ENCODE data around the gene PHF11.

PHF11 gene

DNA sequence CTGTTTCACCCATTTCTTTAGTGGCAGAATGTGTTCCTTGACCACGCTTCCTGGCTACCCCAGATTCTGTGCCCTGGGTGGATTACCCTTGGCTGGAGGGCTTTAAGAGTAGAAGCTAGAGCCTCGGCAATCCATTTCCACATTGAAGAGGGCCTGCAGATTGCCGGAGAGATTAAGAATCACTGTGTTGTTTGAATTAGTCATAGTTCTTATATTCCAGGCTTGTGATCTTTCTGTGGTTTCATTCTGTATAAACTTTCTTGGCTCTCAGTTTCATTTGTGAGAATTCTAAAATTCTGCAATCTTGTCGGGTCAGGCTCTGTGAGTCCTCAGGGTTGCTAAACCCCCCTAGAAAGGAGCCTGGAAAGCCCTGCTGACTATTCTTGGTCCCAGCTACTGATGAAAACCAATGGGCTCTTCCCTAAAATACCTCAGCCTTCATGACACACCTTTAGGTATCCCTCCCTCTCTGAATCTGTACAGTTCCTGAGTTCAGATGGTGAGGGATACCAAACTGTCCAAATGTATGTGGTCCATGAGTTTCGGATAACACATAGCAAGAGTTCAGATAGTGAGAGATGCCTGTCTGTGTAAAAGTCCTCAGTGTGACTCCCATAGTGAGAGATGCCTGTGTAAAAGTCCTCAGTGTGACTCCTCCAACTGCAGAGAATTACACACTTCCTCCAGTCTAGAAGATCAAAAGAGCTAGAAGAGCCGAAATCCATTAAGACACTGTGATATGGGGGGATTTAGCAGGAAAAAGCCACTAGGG is 4.3 kb downstream of the PHF11 start:
- no peak for DNase-seq

DNA sequence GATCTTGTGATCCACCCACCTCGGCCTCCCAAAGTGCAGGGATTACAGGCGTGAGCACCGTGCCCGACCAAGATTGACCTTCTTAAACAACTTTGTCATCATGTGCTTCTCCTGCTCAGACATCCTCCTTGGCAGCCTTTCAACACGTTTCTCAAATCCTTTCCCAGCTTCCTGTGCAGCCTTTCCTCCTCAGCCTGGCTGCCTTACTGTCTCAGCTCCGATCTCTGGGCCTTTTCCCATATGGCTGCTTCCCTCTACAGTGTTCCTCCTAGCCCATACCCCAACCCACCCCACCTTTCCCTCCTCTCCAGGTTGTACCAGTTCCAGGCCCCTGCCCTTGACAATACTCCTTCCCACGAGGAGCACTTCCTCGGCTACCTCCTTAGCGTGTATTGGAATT is 7.2 kb downstream of the PHF11 start:
- DNase-seq: no peak

DNA sequence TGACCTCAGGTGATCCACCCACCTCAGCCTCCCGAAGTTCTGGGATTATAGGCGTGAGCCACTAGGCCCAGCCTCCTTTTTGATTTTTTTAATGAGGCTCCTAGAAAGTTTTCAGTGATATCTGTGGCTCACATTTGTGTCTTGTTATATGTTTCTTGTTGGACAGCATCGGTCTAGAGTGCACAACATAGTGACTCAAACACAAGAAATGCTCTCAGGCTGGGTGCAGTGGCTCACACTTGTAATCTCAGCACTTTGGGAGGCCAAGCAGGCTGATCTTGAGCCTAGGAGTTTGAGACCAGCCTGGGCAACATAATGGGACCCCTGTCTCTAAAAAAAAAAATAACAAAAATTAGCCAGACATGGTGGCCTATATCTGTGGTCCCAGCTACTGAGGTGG is 8.2 kb downstream of the PHF11 start:
- DNase-seq: no peak

DNA sequence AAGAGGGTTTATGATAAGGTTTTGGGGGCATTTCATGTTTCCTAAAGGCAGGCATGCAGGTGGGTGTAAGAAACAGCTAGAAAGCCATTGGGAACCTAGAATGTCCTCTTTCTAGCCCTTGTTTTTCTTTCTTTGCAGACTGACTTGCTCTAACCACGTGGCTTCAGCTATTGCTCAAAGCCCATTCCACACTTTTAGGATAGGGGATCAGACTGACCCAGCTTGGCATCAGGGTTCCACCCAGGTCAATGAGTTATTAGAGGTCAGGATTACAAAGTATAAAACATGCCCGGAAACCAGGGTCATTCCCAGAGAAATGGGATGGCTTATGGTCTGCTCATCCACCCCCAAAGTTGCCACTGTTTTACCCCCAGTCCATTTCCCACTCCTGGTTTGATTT is 16.8 kb downstream of the PHF11 start:
- no peak for DNase-seq

DNA sequence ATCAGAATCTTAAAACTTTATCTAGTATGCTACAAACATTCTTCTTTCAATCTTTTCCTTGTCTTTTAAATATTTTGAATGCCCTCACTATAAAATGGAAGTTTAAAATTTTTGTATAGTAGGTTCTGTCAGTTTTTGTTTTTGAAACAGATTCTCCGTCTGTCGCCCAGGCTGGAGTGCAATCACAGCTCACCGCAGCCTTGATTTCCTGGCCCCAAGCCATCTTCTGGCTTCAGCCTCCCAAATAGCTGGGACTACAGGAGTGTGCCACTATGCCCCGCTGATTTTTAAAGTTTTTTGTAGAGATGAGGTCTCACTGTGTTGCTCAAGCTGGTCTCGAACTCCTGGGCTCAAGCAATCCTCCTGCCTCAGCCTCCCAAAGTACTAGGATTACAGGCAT is 20.7 kb downstream of the PHF11 start:
- no peak for DNase-seq

DNA sequence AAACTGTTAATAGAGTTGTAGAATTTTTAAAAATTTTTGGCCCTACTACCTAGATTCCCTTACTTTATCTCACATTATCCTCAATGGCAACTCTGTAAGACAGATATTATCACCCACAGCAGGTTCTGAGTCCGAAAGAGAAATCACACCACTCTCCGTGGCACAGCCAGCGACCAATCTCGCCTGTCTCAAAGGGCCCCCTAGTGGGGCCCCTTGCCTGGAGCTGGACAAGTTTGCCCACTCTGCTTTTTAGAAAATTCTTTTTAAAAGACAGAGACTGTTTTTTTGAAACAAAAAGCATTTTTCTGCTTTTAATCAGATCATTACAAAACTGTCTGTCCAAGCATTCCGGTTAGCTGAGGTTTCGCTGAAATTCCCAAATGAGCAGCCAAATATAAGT is 21.7 kb downstream of the PHF11 start:
- DNase-seq: peak; percentile 38

DNA sequence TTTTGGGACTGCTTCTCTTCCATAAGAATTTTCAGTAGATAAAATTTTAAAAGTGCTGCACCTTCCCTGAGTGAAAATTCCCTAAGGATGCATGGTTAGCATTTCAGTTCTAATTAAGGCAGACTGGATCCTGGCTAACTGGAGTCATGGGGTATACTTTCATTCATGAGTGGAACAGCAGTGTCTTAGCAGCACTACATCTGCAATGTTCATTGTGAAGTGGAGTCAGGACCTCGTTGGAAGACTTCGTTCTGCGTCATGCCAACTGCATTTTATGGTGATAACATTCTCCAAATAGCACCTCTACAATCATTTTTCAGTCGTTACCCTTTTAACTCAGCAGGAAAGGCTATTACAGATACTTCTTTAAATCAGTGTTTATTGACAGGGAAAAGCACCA is 25.5 kb downstream of the PHF11 start:
- no peak for DNase-seq

DNA sequence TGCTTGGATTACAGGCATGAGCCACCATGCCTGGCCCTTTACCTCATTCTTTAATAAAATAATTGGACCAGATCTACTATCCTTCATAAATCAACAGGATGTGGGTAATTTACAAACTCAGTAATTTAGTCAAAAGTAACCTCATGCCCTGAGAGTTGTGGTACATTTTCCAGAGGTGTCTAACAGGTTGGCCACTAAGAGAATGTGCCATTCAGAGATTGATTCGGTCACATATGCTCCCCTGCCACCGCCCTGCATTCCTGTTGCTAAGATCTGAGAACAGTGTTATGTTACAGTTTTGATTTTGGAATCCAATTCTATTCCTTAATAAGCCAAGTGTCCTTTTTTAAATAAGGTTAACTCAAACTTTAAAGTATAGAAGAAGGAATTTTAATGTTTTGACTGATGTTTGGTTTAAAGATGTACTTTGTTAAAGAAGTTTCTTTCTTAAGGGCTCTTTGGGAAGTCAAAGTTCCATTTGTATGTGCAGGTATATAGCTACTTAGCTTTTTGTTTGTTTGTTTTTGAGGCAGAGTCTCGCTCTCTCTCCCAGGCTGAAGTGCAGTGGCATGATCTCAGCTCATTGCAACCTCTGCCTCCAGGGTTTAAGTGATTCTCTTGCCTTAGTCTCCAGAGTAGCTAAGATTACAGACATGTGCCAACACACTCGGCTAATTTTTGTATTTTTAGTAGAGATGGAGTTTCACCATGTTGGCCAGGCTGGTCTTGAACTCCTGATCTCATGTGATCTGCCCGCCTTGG is 29.2 kb downstream of the PHF11 start:
- no peak for DNase-seq

DNA sequence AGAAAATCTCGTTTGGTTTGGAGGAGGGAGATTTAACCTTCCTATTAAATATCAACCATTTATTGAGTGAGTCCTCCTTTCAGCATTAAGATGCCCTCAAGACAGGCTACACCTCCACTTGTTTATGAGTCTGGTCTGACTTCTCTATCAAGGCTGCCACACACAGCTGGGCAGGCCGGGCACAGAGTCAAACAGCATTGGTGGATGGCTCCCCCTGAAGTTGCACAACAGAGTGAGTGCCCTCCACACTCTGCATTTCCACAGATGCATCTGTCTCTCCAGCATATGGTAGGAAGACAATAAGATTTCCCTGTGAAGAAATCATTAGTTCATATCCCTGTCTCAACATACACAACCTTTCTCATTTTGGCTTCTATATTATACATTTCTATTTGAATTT is 31.4 kb downstream of the PHF11 start:
- peak; percentile 61 for DNase-seq

DNA sequence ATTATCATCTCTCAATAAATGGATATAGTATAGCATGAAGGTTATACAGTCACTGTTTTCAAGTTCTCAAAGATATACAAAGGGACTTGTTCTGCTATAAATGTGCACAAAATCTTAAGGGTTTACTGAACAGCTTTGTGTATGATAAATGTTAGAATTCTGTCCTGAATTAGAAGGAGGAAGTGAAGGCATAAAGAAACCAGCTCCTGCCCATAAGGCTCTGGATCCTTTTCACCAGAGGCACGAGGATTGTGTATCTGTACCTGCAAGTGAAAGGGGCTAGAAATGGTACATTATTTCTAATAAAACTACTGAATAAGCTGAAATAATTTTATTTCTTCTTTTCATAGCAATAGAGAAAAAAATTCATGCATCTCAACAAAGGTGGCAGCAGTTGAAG is 32.4 kb downstream of the PHF11 start:
- no peak for DNase-seq

DNA sequence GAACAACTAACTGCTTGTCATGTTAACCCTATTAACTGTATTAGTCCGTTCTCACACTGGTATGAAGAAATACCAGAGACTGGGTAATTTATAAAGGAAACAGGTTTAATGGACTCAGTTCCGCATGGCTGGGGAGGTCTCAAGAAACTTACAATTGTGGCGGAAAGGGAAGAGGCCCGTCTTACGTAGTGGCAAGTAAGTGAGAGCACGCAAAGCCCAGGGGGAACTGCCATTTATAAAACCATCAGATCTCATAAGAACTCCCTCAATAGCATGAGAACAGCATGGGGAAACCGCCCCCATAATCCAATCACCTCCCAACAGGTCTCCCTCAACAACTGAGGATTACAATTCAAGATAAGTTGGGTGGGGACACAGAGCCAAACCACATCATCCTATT is 34.7 kb downstream of the PHF11 start:
- peak; percentile 90 for DNase-seq

DNA sequence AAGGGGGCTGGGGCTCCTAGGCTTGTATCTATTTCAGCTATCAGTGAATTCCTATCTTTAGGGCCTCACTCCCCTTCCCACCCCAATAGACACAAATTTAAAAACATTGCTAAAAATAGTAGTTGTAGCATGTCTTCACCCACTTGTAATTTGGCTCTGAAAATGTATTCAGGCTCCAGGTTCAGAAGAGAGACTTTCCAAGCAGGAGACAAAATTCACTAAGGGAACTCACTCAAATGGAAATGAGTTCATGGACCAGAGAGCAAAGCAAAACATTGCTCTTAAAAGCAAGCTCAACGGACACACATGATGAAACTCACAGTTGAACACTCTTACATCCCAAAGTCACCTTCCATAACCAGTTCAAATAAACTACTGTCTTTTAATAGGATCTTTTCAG is 36.8 kb downstream of the PHF11 start:
- DNase-seq: no peak

DNA sequence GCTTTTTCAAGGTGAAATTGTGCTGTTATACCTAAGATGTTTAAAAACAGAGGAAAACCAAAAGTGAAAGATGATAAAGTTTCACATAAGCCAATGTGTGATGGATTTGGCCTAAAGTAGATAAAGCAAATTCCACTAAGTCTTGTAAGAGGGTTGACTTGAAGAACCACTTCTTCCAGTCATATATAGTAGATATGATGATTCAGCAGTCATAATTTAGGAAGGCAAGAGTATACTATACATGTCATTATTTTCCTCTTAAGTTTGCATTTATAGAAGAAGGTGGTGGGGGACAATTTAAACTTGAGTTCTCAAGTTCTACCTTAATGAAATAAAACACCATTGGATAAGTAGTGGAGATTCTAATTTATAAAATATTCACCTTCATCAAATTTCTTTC is 37.3 kb downstream of the PHF11 start:
- DNase-seq: no peak

DNA sequence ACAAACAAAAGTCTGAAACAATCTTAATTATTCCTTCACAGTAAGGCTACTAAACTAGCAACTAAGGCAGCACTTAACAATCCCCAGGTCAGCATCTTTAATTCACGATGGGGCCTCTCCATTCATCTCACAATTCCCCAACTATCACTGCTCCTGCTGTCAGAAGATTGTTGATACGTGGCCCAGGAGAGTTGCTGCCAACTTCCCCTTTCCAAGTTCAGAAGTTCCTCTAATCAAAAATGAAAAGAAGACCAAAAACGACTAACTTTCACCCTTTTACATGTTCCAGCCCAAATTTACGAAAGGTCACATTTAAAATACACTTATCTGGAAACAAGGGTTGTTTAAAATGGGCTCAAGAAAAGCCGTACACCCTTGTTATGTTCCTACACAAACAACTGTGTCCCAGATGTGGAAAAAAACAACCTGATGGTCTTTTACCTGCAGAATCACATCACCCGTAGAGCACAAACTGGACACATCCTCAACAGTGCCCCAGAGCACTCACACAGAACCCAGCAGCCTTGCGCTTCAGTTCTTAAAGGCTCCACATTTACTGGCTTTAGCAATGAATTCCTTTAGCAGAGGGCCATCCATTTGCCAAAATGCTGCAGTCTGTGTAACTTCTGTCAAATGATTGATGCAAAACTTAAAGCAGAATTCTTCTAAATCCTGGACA is 38.0 kb downstream of the PHF11 start:
- peak; percentile 45 for DNase-seq

DNA sequence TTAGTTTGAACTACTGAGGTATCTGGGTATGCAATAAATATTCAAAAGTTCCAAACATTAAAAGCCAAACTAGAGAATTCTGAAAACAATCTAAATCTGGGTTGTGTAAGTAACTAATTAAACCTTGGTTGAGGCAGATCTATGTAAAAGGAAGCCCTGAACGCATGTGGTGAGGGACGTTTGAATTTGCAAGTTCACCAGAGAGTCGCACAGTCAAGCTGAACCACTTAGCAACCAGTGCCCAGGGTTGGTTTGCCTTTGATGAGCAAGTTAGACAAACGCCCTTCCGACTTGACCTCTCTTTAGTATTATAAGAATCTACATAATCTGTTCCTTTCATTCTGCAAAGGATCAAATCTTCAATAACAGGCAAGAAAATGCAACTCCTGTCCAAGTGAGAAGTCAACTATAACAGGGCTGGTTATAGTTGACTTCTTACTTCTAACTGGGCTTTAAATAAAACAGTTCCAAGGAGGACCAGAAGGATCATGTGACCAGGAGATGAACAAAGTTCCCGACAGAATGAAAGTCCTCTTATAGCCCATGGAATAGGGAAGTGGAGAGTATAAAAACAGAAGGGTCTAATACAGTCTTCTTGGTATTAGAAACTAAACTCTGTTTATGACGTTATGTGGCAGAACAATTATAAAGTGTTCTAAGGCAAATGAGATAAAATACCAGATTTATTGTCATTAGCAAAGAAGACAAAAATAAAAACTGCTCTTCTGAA is 40.6 kb downstream of the PHF11 start:
- DNase-seq: no peak

DNA sequence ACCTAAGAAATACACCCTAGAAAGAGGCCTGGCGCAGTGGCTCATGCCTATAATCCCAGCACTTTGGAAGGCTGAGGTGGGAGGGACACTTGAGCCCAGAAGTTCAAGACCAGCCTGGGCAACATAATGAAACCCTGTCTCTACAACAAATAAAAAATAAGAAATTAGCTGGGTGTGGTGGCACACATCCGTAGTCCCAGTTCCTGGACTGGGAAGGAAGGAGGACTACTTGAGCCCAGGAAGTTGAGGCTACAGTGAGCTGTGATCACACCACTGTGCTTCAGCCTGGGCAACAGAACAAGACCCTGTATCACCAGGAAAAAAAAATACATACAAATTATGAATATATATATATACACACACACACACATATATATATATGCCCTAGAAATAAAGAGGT is 42.7 kb downstream of the PHF11 start:
- DNase-seq: no peak

DNA sequence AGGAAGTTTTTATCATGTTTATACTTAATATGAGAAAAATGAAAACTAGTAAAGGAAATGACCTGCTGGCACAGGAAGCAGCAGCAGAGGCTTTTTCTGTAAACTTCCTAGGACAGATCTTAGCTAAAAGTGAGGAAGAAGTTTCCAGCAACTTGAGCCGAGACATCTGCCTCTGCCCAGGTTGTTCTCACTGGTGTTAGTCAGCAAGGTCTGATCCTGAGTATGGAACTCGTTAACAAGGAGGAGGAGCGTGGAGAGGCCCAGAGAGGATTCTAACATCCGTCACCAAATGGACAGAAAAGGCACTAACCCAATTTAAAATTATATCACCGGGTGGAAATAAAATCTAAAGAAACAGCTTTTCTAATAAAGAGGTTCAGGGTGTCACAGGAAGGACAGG is 43.6 kb downstream of the PHF11 start:
- DNase-seq: no peak

DNA sequence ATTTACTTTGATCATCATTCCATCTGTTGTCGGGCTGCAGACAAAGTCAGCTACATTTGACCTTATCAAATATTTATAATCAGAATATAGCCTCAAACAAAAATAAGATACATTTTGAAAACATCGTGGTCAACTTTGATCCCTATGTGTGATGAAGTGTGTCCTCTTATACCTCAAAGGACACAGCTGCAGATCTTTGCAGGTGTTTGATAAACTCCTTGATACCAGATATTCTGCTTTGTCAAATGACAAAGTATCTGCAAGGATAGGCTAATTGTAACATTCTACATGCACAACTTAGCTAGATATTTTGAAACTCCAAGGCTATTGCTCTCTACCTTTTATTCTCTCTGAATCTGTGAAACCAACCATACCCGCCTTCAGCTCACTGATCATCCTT is 44.0 kb downstream of the PHF11 start:
- no peak for DNase-seq

DNA sequence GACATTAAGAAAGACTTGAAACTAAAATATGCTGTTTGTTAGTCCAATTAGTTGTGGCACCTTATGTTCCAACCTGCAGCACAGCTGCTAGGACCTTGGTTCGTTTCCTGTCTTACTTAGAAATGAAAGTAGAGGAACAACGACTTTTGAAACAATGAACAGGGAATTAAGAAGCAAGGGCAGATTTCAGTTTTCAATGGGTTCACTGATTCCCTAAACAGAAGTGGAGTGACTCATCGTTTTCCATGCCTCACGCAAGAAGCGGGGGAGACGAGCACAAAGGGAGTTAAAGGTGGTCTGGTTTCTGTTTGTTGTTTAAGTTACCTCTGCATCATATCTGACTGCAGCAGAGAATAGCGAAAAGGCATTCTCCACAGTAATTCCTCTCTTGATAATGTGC is 44.8 kb downstream of the PHF11 start:
- no peak for DNase-seq

DNA sequence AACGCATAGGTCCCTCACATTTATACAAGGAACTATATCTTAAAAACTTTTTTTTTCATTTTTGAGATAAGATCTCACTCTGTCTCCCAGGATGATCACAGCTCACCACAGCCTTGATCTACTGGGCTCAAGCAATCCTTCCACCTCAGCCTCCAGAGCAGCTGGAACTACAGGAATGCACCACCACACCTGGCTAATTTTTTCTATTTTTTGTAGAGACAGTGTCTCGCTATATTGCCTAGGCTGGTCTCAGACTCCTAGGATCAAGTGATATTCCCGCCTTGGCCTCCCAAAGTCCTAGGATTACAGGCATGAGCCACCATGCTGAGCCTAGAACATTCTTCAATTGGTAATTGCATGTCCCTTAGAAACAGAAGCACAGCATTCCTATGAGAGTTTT is 47.9 kb downstream of the PHF11 start:
- no peak for DNase-seq

DNA sequence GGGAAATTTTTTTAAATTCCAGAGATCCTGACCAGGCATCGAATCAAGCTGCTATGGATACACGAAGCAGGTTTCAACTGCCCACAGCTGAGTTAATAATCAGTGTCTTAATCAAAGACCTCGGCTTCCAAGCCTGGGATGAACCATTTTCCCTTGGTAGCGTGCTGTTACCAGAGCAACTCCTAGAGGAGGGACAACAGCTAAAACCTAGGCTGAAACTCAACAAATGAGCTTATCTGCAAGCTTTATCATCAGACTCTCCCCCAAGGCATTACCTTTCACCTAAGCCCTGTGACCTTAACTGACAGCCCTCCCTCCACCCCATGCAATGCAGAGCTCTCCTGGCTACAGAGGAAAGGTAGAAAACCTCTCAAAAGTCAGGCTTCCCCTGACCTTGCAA is 49.9 kb downstream of the PHF11 start:
- DNase-seq: no peak

DNA sequence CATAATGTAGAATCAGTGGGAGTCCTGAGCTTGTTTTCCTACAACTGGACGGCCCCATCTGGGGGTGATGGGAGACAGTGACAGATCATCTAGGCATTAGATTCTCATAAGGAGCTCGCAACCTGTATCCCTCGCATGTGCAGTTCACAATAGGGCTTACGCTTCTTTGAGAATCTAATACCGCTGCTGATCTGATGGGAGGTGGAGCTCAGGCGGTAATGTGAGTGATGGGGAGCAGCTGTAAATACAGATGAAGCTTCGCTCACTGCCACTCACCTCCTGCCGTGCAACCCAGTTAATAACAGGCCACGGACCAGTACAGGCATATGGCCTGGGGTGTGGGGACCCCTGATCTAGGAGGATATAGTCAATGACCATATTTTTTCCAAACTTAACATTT is 50.8 kb downstream of the PHF11 start:
- no peak for DNase-seq

DNA sequence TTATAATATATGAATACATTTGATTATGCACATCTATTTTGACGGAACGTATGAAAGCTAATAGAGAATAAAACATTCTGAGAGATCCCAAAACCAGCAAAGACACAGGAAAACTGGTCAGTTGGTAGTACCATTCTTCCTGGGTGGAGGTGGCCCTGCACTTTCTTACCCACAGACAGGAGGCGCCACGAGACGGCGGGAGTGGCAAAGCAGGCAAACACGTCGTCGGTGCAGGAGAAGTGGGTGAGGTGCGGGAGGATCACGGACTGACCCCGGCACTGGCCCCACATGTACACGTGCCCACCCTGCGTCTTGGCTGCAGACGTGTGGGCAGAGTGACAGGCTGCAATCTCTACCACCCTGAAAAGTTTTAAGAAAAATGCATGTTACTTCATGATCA is 53.5 kb downstream of the PHF11 start:
- no peak for DNase-seq
